ENCODE data around the gene PLXND1.

Gene PLXND1

DNA sequence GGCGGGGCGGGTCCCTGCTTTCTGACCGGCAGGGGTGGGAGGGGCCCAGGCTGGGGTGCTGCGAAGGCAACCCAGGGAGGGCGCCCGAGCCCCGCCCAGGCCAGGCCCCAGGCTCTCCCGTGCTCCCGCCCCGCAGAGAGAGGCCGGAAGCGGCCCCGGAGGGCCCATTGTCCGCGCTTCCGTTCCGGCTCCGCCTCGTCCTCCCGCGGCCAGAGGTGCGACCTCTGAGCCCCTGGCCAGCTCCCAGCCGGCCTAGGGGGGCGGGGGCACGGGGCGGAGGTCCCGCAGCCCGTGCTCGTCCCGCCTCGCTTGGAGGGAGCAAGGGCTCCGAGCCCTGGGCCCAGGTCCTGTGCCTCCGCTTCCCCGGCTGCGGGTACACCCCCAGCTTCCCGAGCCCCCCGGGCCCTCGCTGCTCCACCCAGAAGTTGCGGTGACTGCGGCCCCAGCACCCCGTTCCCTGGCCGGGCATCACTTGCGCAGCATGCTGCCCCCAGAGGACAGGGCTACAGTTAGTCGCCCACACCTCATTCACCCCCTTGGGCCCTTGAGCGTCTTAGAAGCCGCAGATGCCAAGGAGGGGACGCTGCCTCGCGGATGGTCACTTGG lies 20.4 kb upstream of the PLXND1 start:
- peak; percentile 50 for DNase-seq (ENCODE audit: low read depth)

GRCh38 chr3:129625072-129625874 lies 18.8 kb upstream of the PLXND1 start:
- DNase-seq (ENCODE audit: low read depth) = no peak

GRCh38 chr3:129624347-129625071 lies 18.0 kb upstream of the PLXND1 start:
- DNase-seq (ENCODE audit: low read depth) = no peak

GRCh38 chr3:129623447-129624118 lies 17.1 kb upstream of the PLXND1 start:
- no peak for DNase-seq (ENCODE audit: low read depth)

DNA sequence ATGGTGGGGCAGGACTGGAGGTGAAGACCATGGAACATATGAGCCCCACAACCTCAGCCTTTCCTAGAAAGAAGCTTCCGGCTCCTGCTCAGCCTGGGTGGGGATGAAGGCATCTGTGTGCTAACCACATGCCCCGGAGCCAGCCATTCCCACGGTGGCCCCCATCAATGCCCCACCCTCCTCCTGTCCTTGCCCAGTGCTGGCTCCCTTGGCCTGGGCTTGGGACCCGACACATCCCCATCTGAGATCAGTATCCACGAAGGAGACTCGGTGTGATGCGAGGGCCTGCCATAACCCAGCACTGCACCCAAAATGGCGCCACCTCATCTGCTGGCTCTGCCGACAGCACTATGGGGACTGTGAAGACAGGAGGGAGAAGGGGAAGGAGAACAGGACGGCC lies 16.5 kb upstream of the PLXND1 start:
- no peak for DNase-seq (ENCODE audit: low read depth)

GRCh38 chr3:129622226-129622874 lies 15.9 kb upstream of the PLXND1 start:
- no peak for DNase-seq (ENCODE audit: low read depth)

- DNase-seq (ENCODE audit: low read depth) = no peak
Measured at GRCh38 chr3:129621626-129622225, 15.2 kb upstream of the PLXND1 start.

GRCh38 chr3:129620828-129621559 lies 14.5 kb upstream of the PLXND1 start:
- no peak for DNase-seq (ENCODE audit: low read depth)

DNA sequence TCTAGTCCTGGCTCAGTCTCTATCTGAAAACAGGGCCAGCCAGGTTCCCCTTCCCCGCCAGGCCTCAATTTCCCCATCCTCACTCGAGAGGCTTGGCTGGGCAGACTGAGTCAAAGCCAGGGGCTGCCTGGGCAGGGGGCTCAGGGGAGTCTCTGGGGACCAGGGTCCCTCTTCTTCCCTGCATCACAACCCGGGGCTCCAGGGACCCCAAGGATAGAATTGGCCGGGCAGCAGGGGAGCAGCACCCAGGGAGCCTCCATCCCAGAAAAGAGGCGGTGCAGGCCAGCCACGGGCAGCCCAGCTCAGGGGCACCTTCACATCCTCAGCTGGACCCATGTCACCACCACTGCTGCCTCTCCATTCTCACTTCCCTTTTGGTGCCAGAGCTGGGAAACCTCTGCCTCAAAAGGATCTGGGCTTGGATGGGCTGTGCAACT lies 13.3 kb upstream of the PLXND1 start:
- DNase-seq (ENCODE audit: low read depth) = no peak

DNA sequence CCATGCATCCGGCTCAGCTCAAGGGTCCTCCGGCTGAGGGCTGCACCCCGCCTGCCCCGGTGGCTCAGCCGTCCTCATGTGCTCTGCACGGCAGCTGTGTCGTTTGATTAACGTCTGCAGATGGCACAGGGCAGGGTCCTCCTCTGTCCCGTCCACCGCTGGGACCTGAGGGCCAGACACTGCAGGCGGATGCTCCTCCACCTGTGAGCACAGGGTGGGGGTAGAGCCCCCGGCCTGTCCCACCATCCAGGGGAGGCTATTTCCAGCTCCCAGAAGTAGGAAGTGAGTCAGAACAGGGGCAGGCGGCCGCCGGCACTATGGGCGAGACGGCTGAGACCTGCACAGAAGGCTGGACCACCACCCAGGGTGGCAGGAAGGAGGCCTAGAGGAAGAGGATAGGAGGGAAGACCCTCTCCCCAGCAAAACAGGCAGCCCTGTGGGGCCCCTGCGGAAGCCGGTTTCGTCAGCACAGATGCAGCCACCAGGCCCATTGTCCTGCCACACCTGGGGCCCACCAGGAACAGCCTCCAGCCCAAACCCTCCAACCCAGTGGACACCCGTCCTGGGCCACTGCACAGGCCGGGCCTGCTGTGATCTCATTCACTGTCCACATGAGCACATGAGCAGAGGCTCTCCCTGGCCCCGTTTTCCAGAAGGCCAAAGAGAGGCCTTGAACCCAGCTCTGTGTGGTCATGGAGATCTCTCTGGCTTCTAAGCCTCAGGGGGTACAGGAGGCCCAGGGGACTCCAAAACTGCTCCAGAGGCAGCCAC lies 12.6 kb upstream of the PLXND1 start:
- no peak for DNase-seq (ENCODE audit: low read depth)

GRCh38 chr3:129618186-129618820 lies 11.8 kb upstream of the PLXND1 start:
- DNase-seq (ENCODE audit: low read depth) = no peak

GRCh38 chr3:129617381-129618185 lies 11.1 kb upstream of the PLXND1 start:
- no peak for DNase-seq (ENCODE audit: low read depth)

DNA sequence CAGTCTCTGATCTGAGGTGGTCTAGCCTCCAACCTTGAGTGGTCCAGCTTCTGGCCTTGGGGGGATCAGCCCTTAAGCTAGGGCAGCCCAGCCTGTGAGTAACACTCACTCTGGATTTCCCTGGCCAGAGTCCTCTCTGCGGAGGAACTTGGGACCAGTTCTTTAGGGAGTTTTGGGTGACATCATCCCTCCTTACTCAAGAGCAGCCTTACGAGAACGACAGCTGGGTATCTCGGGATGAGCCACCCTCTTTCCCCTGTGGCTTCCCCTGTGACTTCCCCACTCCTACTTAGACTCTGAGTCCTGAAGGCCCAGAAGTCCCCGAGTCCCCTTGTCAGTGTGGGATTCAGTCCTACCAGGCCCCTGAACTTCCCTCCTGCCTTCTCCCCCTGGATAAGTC lies 10.2 kb upstream of the PLXND1 start:
- no peak for DNase-seq (ENCODE audit: low read depth)

DNA sequence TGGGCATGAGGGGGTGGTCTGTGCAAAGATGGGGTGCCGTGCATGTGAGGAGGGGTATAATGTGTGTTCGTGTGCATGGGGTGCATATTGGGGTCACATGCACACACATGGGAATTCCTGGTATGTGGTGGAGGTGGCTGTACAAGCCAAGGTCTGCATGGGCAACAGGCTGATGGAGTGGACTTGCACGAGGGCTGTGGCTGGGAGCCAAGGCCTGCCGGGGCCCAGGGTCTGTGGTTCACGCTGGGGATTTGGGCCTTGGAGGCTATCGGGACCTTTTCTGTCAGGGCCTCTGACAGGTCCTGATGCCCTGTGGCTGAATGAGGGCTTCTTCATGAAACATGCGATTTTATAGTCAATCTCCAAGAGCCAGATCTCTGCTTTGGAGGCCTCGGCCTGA lies 9.8 kb upstream of the PLXND1 start:
- no peak for DNase-seq (ENCODE audit: low read depth)

DNA sequence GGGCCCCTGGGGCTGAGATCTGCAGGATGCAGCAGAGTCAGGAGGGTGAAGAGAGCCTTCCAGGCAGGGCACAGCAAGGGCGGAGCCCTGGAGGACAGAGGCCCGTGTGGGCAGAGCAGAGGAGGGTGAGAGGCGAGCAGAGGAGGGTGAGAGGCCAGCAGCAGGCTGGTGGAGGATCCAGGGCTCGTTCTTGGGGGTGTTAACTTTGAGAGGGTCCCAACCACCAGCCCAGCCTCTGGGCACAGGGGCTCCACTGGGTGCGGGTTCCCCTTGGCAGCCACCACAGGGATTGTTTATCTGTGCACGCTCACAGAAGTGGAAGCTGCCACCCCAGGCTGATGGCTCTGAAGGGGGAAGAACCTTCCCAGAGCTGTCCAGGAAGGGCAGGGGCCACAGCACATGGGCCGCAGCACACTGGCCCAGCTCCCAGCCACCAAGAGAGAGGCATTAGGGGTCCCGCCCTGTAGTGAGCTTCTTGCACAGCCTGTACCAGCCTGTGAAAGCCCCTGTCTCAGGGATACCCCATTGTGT lies 9.3 kb upstream of the PLXND1 start:
- DNase-seq (ENCODE audit: low read depth) = no peak

DNA sequence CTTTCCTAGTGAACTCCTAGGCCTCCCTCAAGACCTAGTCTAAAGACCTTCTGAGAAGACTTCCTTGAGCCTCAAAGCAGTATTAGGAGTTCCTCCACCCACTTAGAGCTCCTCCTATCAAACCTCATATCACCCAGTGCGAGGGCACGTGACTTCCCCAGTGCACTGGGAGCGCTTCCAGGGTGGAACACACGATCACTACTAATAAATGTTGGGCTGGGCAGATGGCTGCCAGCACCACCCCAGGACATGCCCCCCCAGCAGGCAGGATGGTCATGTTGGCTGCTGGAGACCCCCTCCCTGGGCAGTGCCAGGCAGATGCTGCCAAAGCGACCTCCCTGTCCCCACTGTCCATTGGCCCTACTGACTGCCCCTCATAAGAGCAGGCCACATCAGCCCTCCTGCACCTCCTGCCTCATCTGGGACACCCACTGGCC lies 8.5 kb upstream of the PLXND1 start:
- DNase-seq (ENCODE audit: low read depth) = no peak

- DNase-seq (ENCODE audit: low read depth) = no peak
Measured at GRCh38 chr3:129614435-129614834, 8.0 kb upstream of the PLXND1 start.

- no peak for DNase-seq (ENCODE audit: low read depth)
Measured at GRCh38 chr3:129613367-129613740, 6.9 kb upstream of the PLXND1 start.
